Keratinocyte (primary cell): Measurements from ENCODE around the gene PPP1R14B. TPM values are rescaled to one million over a fixed set of nuclear protein-coding genes. Genes with fewer than 3 reads are reported as not detected.

ENCODE experiments used
- DNase-seq: peaks from one replicate; pipeline ENCODE4 v3.0.0-alpha.2; 2011; ENCODE audit warnings: low read depth, missing footprints, low spot score
- FAIRE-seq: peaks from 2 replicates; lab custom pipeline; 2011; peaks lifted over from hg19 to GRCh38; lab: Jason Lieb, UNC
- H2AFZ ChIP-seq: 2 replicates; pipeline ENCODE4 v1.6.0; 2012; ENCODE audit warnings: low read length, control low read depth, inconsistent platforms; ENCODE audit not compliant: control insufficient read depth
- H3K27ac ChIP-seq: 2 replicates; pipeline ENCODE4 v1.5.1; 2011; ENCODE audit warnings: low read length; ENCODE audit not compliant: control insufficient read depth, insufficient read depth
- H3K27me3 ChIP-seq: 3 replicates; pipeline ENCODE4 v1.6.0; 2011; ENCODE audit warnings: low read length; ENCODE audit not compliant: control insufficient read depth, insufficient read depth; ENCODE audit errors: extremely low read depth
- H3K36me3 ChIP-seq, 2 experiments: 2 replicates in 1 of 2; 3 replicates in 1 of 2; pipeline ENCODE4 v1.5.1; 2011; ENCODE audit warnings: low read length in 2 of 2, mild to moderate bottlenecking in 1 of 2; ENCODE audit not compliant: control insufficient read depth in 2 of 2, insufficient read depth in 2 of 2; ENCODE audit errors: extremely low read depth in 1 of 2
- H3K4me1 ChIP-seq: 3 replicates; pipeline ENCODE4 v1.5.1; 2011; ENCODE audit warnings: low read length; ENCODE audit not compliant: control insufficient read depth, insufficient read depth; ENCODE audit errors: extremely low read depth
- H3K4me2 ChIP-seq: 3 replicates; pipeline ENCODE4 v1.6.0; 2011; ENCODE audit warnings: low read depth, low read length; ENCODE audit not compliant: control insufficient read depth, insufficient read depth; ENCODE audit errors: extremely low read depth
- H3K4me3 ChIP-seq, 3 experiments: fragments of 200-600 bp in 1 of 3; sonication (generic) in 1 of 3; 2 replicates in 2 of 3; 3 replicates in 1 of 3; pipeline ENCODE4 v1.5.1; 2011 to 2016; ENCODE audit warnings: low read length in 3 of 3, mild to moderate bottlenecking in 3 of 3, control low read depth in 2 of 3, inconsistent platforms in 1 of 3, low read depth in 1 of 3, mixed read lengths in 1 of 3, mixed run types in 1 of 3, moderate library complexity in 1 of 3; ENCODE audit not compliant: control insufficient read depth in 2 of 3, insufficient read depth in 2 of 3; ENCODE audit errors: extremely low read depth in 1 of 3
- H3K79me2 ChIP-seq: 2 replicates; pipeline ENCODE4 v1.6.0; 2012; ENCODE audit warnings: low read length; ENCODE audit not compliant: control insufficient read depth, insufficient read depth
- H3K9ac ChIP-seq: 3 replicates; pipeline ENCODE4 v1.6.0; 2011; ENCODE audit warnings: low read length; ENCODE audit not compliant: control insufficient read depth, insufficient read depth; ENCODE audit errors: extremely low read depth
- H3K9me1 ChIP-seq: 3 replicates; pipeline ENCODE4 v1.6.0; 2011; ENCODE audit warnings: low read length; ENCODE audit not compliant: control insufficient read depth, insufficient read depth; ENCODE audit errors: extremely low read depth
- H3K9me3 ChIP-seq: 2 replicates; pipeline ENCODE4 v1.5.1; 2012; ENCODE audit warnings: low read depth, low read length; ENCODE audit not compliant: control insufficient read depth
- H4K20me1 ChIP-seq: 3 replicates; pipeline ENCODE4 v1.6.0; 2011; ENCODE audit warnings: low read length; ENCODE audit not compliant: control insufficient read depth, insufficient read depth; ENCODE audit errors: extremely low read depth
- EZH2 ChIP-seq: IDR thresholded peaks from one replicate; pipeline ENCODE4 v1.6.1; 2012; ENCODE audit warnings: inconsistent platforms, mild to moderate bottlenecking, low read length, moderate library complexity
- dilution Hi-C: fragments of 300-500 bp; cut with MboI; formaldehyde crosslinking; loops from one replicate; pipeline ENCODE4 v1.7.0; 2020; ENCODE audit warnings: low sequenced_read_pairs; ENCODE audit not compliant: extremely low pct_ligation_motif_present
- polyA plus RNA-seq, 5 experiments: library from polyadenylated mRNA; depleted of rRNA in 3 of 5; stranded (reverse) in 3 of 5; stranded (forward) in 1 of 5; unstranded in 1 of 5; fragments of >200 nt; gene quantifications; 1 replicate in 1 of 5; 2 replicates in 3 of 5; 3 replicates in 1 of 5; pipeline versions ENCODE4 v1.2.1 to v1.2.3, GENCODE V29; 2011 to 2012; ENCODE audit warnings: missing spikeins in 2 of 5, low read depth in 1 of 5, low replicate concordance in 1 of 5
- TF ChIP-seq, protein P1 (sequence below), 3 experiments: IDR thresholded peaks in 1 of 3; conservative IDR thresholded peaks in 1 of 3; optimal IDR thresholded peaks in 1 of 3; 2 replicates in 2 of 3; 3 replicates in 1 of 3; pipeline versions ENCODE3 to v1.5.1; 2011; ENCODE audit warnings: low read length in 3 of 3, mild to moderate bottlenecking in 3 of 3, moderate library complexity in 2 of 3, control low read depth in 1 of 3, inconsistent platforms in 1 of 3; ENCODE audit not compliant: insufficient read depth in 2 of 3; ENCODE audit errors: extremely low read depth in 1 of 3

The PPP1R14B gene
- polyA plus RNA-seq, 1 donor (not counting 4 experiments of a cell fraction or from before 2014, with no cell fraction given), result 208 TPM

DNA sequence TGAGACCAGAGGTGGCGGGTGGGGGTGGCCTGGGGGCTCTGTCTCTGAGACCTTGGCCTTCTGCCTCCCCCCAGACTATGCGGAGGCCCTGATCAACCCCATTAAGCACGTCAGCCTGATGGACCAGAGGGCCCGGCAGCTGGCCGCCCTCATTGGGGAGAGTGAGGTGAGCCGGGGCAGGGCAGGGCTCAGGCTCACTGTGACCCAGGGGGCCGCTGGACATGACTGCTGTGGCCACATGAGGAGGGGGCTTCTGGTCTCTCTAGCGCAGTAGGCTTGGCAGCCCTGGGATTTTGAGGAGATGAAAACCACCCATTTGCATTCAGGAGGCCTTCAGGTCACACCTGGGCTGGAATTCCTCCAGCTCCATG, 17.2 kb upstream of the PPP1R14B start:
- Histone ChIP-seq H3K4me3 (no peak overlapping the region), H3K27me3 (no peaks in the 10 kb centered on the region), H3K4me1 (peaks cover 40% of the 10 kb centered on the region), H3K27ac (no peak overlapping the region), H3K36me3 (peaks cover 43 to 73% of the 10 kb centered on the region in 2 experiments), H3K9me1 (peaks cover 2% of the 10 kb centered on the region), H3K79me2 (peaks cover 4% of the 10 kb centered on the region), H2AFZ (no peak overlapping the region), H3K9ac (no peak overlapping the region), H3K9me3 (no peaks in the 10 kb centered on the region), H4K20me1 (no peaks in the 10 kb centered on the region), H3K4me2 (no peak overlapping the region)
- dilution Hi-C loops, result no loop called here
- DNase-seq (no peak), FAIRE-seq (no peak)
- TF ChIP-seq EZH2, result no peak
- TF ChIP-seq, protein P1, sequence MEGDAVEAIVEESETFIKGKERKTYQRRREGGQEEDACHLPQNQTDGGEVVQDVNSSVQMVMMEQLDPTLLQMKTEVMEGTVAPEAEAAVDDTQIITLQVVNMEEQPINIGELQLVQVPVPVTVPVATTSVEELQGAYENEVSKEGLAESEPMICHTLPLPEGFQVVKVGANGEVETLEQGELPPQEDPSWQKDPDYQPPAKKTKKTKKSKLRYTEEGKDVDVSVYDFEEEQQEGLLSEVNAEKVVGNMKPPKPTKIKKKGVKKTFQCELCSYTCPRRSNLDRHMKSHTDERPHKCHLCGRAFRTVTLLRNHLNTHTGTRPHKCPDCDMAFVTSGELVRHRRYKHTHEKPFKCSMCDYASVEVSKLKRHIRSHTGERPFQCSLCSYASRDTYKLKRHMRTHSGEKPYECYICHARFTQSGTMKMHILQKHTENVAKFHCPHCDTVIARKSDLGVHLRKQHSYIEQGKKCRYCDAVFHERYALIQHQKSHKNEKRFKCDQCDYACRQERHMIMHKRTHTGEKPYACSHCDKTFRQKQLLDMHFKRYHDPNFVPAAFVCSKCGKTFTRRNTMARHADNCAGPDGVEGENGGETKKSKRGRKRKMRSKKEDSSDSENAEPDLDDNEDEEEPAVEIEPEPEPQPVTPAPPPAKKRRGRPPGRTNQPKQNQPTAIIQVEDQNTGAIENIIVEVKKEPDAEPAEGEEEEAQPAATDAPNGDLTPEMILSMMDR (optimal IDR thresholded peaks at IDR 0.05 in 1 of 3, IDR thresholded peaks at IDR 0.05 in 1 of 3, conservative IDR thresholded peaks at IDR 0.05 in 1 of 3; ENCODE audit: extremely low read depth in 1 of 3, insufficient read depth in 2 of 3, low read length in 3 of 3), result no peak

DNA sequence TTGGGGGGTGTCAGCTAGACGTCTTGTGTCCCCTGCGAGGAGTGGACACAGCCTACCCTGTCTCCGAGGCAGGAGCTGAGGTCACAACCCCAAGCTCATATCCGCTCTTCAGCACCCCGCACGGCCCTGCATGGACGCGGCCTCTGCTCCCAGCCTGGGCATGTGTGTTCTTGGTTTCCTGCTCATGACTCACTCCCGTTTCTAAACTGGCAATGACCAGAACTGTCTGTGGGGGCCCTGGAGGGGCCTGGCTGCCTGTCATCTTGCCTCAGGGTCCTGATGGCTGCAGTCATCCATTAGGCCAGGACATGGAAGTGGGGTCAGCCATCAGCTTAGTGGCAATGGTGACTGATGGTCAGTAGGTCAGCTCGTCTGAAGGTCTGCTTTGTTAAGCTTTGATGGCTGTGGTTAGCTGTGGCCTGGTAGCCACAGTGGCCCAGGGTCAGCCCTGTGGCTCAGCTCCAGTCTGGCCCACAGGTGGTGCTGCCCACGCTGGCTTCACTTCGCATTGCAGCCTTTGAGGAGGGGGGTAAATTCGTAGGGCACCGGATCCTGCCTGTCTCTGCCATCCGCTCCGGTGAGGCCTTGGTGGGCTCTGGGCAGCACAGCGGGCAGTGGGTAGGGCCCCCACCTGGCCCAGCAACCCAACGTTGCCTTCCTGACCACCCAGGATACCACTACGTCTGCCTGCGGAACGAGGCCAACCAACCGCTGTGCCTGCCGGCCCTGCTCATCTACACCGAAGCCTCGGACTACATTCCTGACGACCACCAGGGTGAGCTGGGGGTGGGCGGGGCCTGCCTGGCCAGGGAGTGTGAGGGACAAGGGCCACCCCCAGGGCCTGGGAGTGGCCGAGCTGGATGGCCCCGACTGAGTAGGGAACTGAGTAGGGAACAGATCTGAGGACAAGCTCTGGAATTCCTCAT, 16.5 kb upstream of the PPP1R14B start:
- dilution Hi-C loops, result no loop called here
- Histone ChIP-seq H3K9me3 (no peaks in the 10 kb centered on the region), H3K9me1 (peaks cover 2% of the 10 kb centered on the region), H3K4me1 (peaks cover 34% of the 10 kb centered on the region), H3K79me2 (peaks cover 9% of the 10 kb centered on the region), H3K36me3 (peaks cover 48 to 75% of the 10 kb centered on the region in 2 experiments), H3K4me2 (no peak overlapping the region), H3K4me3 (no peak overlapping the region), H2AFZ (no peak overlapping the region), H3K9ac (no peak overlapping the region), H4K20me1 (no peaks in the 10 kb centered on the region), H3K27ac (no peak overlapping the region), H3K27me3 (no peaks in the 10 kb centered on the region)
- FAIRE-seq (no peak), DNase-seq (no peak)
- TF ChIP-seq, protein P1 (optimal IDR thresholded peaks at IDR 0.05 in 1 of 3, IDR thresholded peaks at IDR 0.05 in 1 of 3, conservative IDR thresholded peaks at IDR 0.05 in 1 of 3; ENCODE audit: extremely low read depth in 1 of 3, insufficient read depth in 2 of 3, low read length in 3 of 3), result no peak
- TF ChIP-seq EZH2, result no peak
